H9 (cell line): ENCODE results near the gene STMN3. TPM values are rescaled to one million over a fixed set of nuclear protein-coding genes. Genes with fewer than 3 reads are reported as not detected.

ENCODE experiments used
- DNase-seq: peaks from one replicate; pipeline ENCODE4 v3.0.0-alpha.2; 2017
- H2AFZ ChIP-seq: one replicate; pipeline ENCODE4 v1.6.1; 2013; ENCODE audit warnings: mild to moderate bottlenecking, low read length, control low read depth, moderate library complexity
- H2AK5ac ChIP-seq: 2 replicates; pipeline ENCODE4 v1.6.1; 2013; ENCODE audit warnings: low read length, control low read depth, mixed read lengths; ENCODE audit not compliant: insufficient read length
- H2BK120ac ChIP-seq: one replicate; pipeline ENCODE4 v1.6.1; 2013; ENCODE audit warnings: low read depth, mild to moderate bottlenecking, low read length, control low read depth, inconsistent platforms; ENCODE audit not compliant: poor library complexity, severe bottlenecking
- H2BK12ac ChIP-seq: 2 replicates; pipeline ENCODE4 v1.6.1; 2013; ENCODE audit warnings: low read length, control low read depth, mixed read lengths, low read depth; ENCODE audit not compliant: insufficient read length
- H2BK15ac ChIP-seq: 2 replicates; pipeline ENCODE4 v1.6.1; 2013; ENCODE audit warnings: low read depth, low read length, control low read depth
- H2BK20ac ChIP-seq: one replicate; pipeline ENCODE4 v1.6.1; 2013; ENCODE audit warnings: low read depth, mild to moderate bottlenecking, low read length, control low read depth, inconsistent platforms; ENCODE audit not compliant: poor library complexity, severe bottlenecking
- H2BK5ac ChIP-seq: 2 replicates; pipeline ENCODE4 v1.6.1; 2013; ENCODE audit warnings: low read length, control low read depth, mixed read lengths; ENCODE audit not compliant: insufficient read length
- H3K14ac ChIP-seq: 2 replicates; pipeline ENCODE4 v1.6.1; 2013; ENCODE audit warnings: low read length, control low read depth; ENCODE audit not compliant: insufficient read depth
- H3K18ac ChIP-seq: 2 replicates; pipeline ENCODE4 v1.6.1; 2013; ENCODE audit warnings: low read depth, mild to moderate bottlenecking, mixed read lengths, low read length, control low read depth; ENCODE audit not compliant: insufficient read length
- H3K23ac ChIP-seq: 2 replicates; pipeline ENCODE4 v1.6.1; 2013; ENCODE audit warnings: low read length, control low read depth, mixed read lengths, low read depth; ENCODE audit not compliant: insufficient read length
- H3K23me2 ChIP-seq: 2 replicates; pipeline ENCODE4 v1.6.1; 2013; ENCODE audit warnings: low read depth, mild to moderate bottlenecking, mixed read lengths, low read length, control low read depth; ENCODE audit not compliant: insufficient read length, poor library complexity, severe bottlenecking
- H3K27ac ChIP-seq: 2 replicates; pipeline ENCODE4 v1.5.1; 2013; ENCODE audit warnings: low read length, control low read depth, mixed read lengths, low read depth; ENCODE audit not compliant: insufficient read length
- H3K27me3 ChIP-seq: 2 replicates; pipeline ENCODE4 v1.6.1; 2013; ENCODE audit warnings: low read length, control low read depth, inconsistent platforms; ENCODE audit not compliant: insufficient read depth
- H3K4ac ChIP-seq: 2 replicates; pipeline ENCODE4 v1.6.1; 2013; ENCODE audit warnings: low read depth, mild to moderate bottlenecking, control low read depth, inconsistent platforms, low read length, moderate library complexity
- H3K4me1 ChIP-seq: 2 replicates; pipeline ENCODE4 v1.6.1; 2013; ENCODE audit warnings: low read length, control low read depth, inconsistent platforms; ENCODE audit not compliant: insufficient read depth
- H3K4me2 ChIP-seq: 2 replicates; pipeline ENCODE4 v1.6.1; 2013; ENCODE audit warnings: low read length, control low read depth, mixed read lengths; ENCODE audit not compliant: insufficient read length, insufficient read depth
- H3K56ac ChIP-seq: 2 replicates; pipeline ENCODE4 v1.6.1; 2013; ENCODE audit warnings: low read depth, mild to moderate bottlenecking, mixed read lengths, low read length, control low read depth; ENCODE audit not compliant: insufficient read length
- H3K79me1 ChIP-seq: 2 replicates; pipeline ENCODE4 v1.6.1; 2013; ENCODE audit warnings: low read depth, mild to moderate bottlenecking, moderate library complexity, low read length, control low read depth, inconsistent platforms; ENCODE audit not compliant: insufficient read depth, poor library complexity, severe bottlenecking
- H3K79me2 ChIP-seq: 2 replicates; pipeline ENCODE4 v1.6.1; 2013; ENCODE audit warnings: low read length, control low read depth, inconsistent platforms; ENCODE audit not compliant: insufficient read depth
- H3K9ac ChIP-seq: 2 replicates; pipeline ENCODE4 v1.6.1; 2013; ENCODE audit warnings: low read length, control low read depth, mixed read lengths; ENCODE audit not compliant: insufficient read length; ENCODE audit errors: extremely low read depth
- H3K9me3 ChIP-seq: one replicate; pipeline ENCODE4 v1.6.1; 2013; ENCODE audit warnings: low read depth, low read length, inconsistent platforms; ENCODE audit not compliant: control insufficient read depth
- H3T11ph ChIP-seq: one replicate; pipeline ENCODE4 v1.6.1; 2013; ENCODE audit warnings: mild to moderate bottlenecking, low read length, control low read depth, inconsistent platforms
- H4K20me1 ChIP-seq: one replicate; pipeline ENCODE4 v1.6.1; 2013; ENCODE audit not compliant: control insufficient read depth, insufficient read length, insufficient read depth
- H4K5ac ChIP-seq: 2 replicates; pipeline ENCODE4 v1.6.1; 2013; ENCODE audit warnings: low read depth, mild to moderate bottlenecking, mixed read lengths, low read length, control low read depth; ENCODE audit not compliant: insufficient read length
- H4K8ac ChIP-seq: replicated peaks from 2 replicates; pipeline ENCODE4 v1.6.1; 2013; ENCODE audit warnings: low read length, control low read depth, mixed read lengths, low read depth; ENCODE audit not compliant: insufficient read length
- H4K91ac ChIP-seq: 2 replicates; pipeline ENCODE4 v1.6.1; 2013; ENCODE audit warnings: low read depth, mild to moderate bottlenecking, moderate library complexity, mixed read lengths, low read length, control low read depth; ENCODE audit not compliant: insufficient read length
- H3K27ac Mint-ChIP-seq, 3 experiments: 2 replicates in 2 of 3; 3 replicates in 1 of 3; pipeline ENCODE4 v1.8.0; 2020 to 2021; ENCODE audit warnings: mixed read lengths in 3 of 3, mild to moderate bottlenecking in 1 of 3, moderate library complexity in 1 of 3
- H3K27me3 Mint-ChIP-seq: 2 replicates; pipeline ENCODE4 v1.8.0; 2021; ENCODE audit warnings: low read depth, mild to moderate bottlenecking, moderate library complexity, mixed read lengths
- H3K36me3 Mint-ChIP-seq, 3 experiments: 2 replicates in 2 of 3; 3 replicates in 1 of 3; pipeline ENCODE4 v1.8.0; 2020 to 2021; ENCODE audit warnings: low read depth in 3 of 3, mixed read lengths in 3 of 3; ENCODE audit not compliant: insufficient read depth in 1 of 3
- H3K4me1 Mint-ChIP-seq, 2 experiments: 2 replicates each; pipeline ENCODE4 v1.8.0; 2020; ENCODE audit warnings: mixed read lengths in 2 of 2
- H3K4me3 Mint-ChIP-seq, 2 experiments: 2 replicates in 1 of 2; 3 replicates in 1 of 2; pipeline ENCODE4 v1.8.0; 2020 to 2021; ENCODE audit warnings: mild to moderate bottlenecking in 2 of 2, mixed read lengths in 2 of 2, moderate library complexity in 1 of 2
- H3K9me3 Mint-ChIP-seq, 2 experiments: 2 replicates in 1 of 2; 3 replicates in 1 of 2; pipeline ENCODE4 v1.8.0; 2020; ENCODE audit warnings: mild to moderate bottlenecking in 2 of 2, mixed read lengths in 2 of 2, moderate library complexity in 1 of 2
- WGBS: extraction: QIAGEN DNeasy Blood & Tissue Kit; methylation state at CpG from one replicate; pipeline ENCODE4 v1.1.7; 2013; ENCODE audit warnings: missing lambda C conversion rate, low lambda C conversion rate, mixed read lengths; ENCODE audit not compliant: insufficient read length; ENCODE audit errors: extremely low coverage; 5-methylcytosine and 5-hydroxymethylcytosine counted together
- total RNA-seq: library from RNA; stranded (reverse); gene quantifications from 2 replicates; pipeline ENCODE4 v1.2.1, GENCODE V29; 2021
- TF ChIP-seq, protein P1 (sequence below): fragments of 200-600 bp; sonication (generic); conservative IDR thresholded peaks from 3 replicates; pipeline ENCODE4 v1.8.0; 2021; ENCODE audit warnings: antibody characterized with exemption, mild to moderate bottlenecking

STMN3 gene
- total RNA-seq, 1 experiment from 2014 or later, result 54.0 TPM

DNA sequence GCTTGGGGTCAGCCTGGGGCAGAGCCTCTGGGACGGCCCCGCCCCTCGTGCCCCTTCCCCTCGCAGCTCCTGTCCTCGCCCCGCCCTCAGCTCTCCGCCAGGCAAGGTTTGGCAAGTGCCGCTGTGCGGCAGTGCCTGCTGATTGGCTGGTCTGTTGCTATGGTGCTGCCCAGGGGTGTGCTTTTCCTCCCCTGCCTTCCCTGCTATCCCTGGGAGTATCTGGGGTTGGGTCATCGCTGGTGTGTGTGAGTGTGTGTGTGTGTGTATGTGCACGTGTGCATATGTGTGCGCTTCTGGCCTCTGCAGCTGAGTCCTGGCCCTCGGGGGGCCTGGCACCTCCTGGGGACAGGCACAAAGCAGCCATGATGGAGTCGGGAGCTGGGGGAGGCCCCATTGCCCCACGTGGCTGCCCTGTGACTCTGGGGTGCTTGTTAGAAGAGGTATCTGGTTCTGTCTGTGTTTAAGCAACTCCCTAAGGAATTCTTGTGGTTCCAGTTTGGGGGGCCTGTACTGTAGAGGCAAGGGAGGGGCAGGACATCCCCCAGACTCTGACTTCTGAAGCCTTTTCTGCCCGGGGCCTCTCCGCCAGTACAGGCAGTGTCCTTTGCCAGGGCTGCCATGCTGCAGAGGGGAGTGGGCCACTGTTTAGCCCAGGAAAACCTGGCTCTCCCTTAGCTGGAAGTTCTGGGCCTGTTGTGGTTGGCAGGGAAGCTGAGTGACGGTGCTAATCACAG is 11.8 kb upstream of the STMN3 start:
- Histone ChIP-seq H3K4ac (no peak overlapping the region), H2BK12ac (no peak overlapping the region), H3K4me1 (no peaks in the 10 kb centered on the region), H3K79me2 (no peaks in the 10 kb centered on the region), H4K20me1 (no peaks in the 10 kb centered on the region), H3K18ac (no peak overlapping the region), H3K9me3 (no peaks in the 10 kb centered on the region), H3K27me3 (no peaks in the 10 kb centered on the region; the same call in 1 of the 2 replicates), H2AFZ (no peak overlapping the region), H3K23me2 (no peaks in the 10 kb centered on the region), H3T11ph (no peak overlapping the region), H4K8ac (no peak overlapping the region), H4K91ac (no peak overlapping the region), H2BK120ac (no peak overlapping the region), H3K4me2 (no peak overlapping the region), H3K14ac (no peak overlapping the region), H3K56ac (no peak overlapping the region), H3K27ac (no peak overlapping the region), H2BK5ac (no peak overlapping the region), H3K23ac (no peak overlapping the region), H2BK15ac (no peak overlapping the region), H4K5ac (no peak overlapping the region), H2BK20ac (no peak overlapping the region), H3K9ac (no peak overlapping the region), H2AK5ac (no peak overlapping the region), H3K79me1 (no peaks in the 10 kb centered on the region)
- H3K27me3 Mint-ChIP-seq, result no peaks in the 10 kb centered on the region
- no CpG with 5 or more reads among the region's 18 CpGs for whole genome bisulfite sequencing
- peaks cover 27 to 60% (median 55%) of the 10 kb centered on the region in 3 experiments for H3K36me3 Mint-ChIP-seq
- TF ChIP-seq, protein P1, sequence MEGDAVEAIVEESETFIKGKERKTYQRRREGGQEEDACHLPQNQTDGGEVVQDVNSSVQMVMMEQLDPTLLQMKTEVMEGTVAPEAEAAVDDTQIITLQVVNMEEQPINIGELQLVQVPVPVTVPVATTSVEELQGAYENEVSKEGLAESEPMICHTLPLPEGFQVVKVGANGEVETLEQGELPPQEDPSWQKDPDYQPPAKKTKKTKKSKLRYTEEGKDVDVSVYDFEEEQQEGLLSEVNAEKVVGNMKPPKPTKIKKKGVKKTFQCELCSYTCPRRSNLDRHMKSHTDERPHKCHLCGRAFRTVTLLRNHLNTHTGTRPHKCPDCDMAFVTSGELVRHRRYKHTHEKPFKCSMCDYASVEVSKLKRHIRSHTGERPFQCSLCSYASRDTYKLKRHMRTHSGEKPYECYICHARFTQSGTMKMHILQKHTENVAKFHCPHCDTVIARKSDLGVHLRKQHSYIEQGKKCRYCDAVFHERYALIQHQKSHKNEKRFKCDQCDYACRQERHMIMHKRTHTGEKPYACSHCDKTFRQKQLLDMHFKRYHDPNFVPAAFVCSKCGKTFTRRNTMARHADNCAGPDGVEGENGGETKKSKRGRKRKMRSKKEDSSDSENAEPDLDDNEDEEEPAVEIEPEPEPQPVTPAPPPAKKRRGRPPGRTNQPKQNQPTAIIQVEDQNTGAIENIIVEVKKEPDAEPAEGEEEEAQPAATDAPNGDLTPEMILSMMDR, result no peak
- peak overlapping the region in 2 of 3 experiments; percentile 40 to 68; a peak in 4 of 7 replicates for H3K27ac Mint-ChIP-seq
- peak overlapping the region in 1 of 2 experiments; percentile 42; a peak in 1 of 5 replicates for H3K4me3 Mint-ChIP-seq
- peaks cover 0 to 4% of the 10 kb centered on the region in 2 experiments; a peak in 1 of 4 replicates for H3K4me1 Mint-ChIP-seq
- H3K9me3 Mint-ChIP-seq, result no peaks in the 10 kb centered on the region
- peak; percentile 72 for DNase-seq
